Measurements from ENCODE around the gene NAGS. TPM values are rescaled to one million over a fixed set of nuclear protein-coding genes. Genes with fewer than 3 reads are reported as not detected.

NAGS gene
- polyA plus RNA-seq, 1 donor (not counting 4 experiments of a cell fraction or from before 2014, with no cell fraction given) = 1.8 TPM

DNA sequence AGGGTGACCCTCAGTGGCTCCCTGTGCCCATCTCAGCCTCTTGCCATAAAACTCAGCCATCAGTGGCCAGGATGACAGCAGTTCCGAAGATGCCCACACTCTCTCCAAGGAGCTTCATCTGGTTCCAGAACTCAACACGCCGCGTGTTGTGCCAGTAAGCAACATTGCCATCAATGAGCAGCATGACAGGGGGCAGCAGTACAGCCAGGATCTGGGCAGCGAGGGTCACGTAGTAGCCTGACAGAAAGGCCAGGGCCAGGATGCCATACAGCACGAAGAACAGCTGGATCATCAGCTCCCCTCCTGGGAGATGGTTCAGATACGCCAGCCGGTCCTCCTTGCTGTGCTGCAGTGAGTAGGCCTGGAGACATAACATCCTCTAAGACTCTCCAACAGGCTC is 7.5 kb downstream of the NAGS start:
- Histone ChIP-seq H4K20me1 (ENCODE audit: control insufficient read depth, extremely low read depth, insufficient read depth, low read length) (no peaks in the 10 kb centered on the region), H3K9me3 (ENCODE audit: control insufficient read depth, low read depth, low read length) (no peaks in the 10 kb centered on the region), H3K4me1 (ENCODE audit: control insufficient read depth, extremely low read depth, insufficient read depth, low read length) (peaks cover 21% of the 10 kb centered on the region), H3K36me3 (ENCODE audit: control insufficient read depth in 2 of 2, extremely low read depth in 1 of 2, insufficient read depth in 2 of 2, low read length in 2 of 2) (peaks cover 11% of the 10 kb centered on the region in 2 experiments), H3K4me3 (ENCODE audit: control insufficient read depth in 2 of 3, extremely low read depth in 1 of 3, insufficient read depth in 2 of 3, low read depth in 1 of 3, low read length in 3 of 3) (no peak overlapping the region), H3K79me2 (ENCODE audit: control insufficient read depth, insufficient read depth, low read length) (peaks cover 11% of the 10 kb centered on the region), H3K4me2 (ENCODE audit: control insufficient read depth, extremely low read depth, insufficient read depth, low read depth, low read length) (no peak overlapping the region), H3K9ac (ENCODE audit: control insufficient read depth, extremely low read depth, insufficient read depth, low read length) (no peak overlapping the region), H3K9me1 (ENCODE audit: control insufficient read depth, extremely low read depth, insufficient read depth, low read length) (no peaks in the 10 kb centered on the region), H3K27ac (ENCODE audit: control insufficient read depth, insufficient read depth, low read length) (no peak overlapping the region), H2AFZ (ENCODE audit: control insufficient read depth, low read length) (no peak overlapping the region), H3K27me3 (ENCODE audit: control insufficient read depth, extremely low read depth, insufficient read depth, low read length) (no peaks in the 10 kb centered on the region)
- FAIRE-seq = no peak
- dilution Hi-C loops (cut with MboI; ENCODE audit: extremely low pct_ligation_motif_present, low sequenced_read_pairs) = no loop called here
- no peak for TF ChIP-seq EZH2 (IDR thresholded peaks at IDR 0.05; ENCODE audit: low read length)
- TF ChIP-seq, protein P1, sequence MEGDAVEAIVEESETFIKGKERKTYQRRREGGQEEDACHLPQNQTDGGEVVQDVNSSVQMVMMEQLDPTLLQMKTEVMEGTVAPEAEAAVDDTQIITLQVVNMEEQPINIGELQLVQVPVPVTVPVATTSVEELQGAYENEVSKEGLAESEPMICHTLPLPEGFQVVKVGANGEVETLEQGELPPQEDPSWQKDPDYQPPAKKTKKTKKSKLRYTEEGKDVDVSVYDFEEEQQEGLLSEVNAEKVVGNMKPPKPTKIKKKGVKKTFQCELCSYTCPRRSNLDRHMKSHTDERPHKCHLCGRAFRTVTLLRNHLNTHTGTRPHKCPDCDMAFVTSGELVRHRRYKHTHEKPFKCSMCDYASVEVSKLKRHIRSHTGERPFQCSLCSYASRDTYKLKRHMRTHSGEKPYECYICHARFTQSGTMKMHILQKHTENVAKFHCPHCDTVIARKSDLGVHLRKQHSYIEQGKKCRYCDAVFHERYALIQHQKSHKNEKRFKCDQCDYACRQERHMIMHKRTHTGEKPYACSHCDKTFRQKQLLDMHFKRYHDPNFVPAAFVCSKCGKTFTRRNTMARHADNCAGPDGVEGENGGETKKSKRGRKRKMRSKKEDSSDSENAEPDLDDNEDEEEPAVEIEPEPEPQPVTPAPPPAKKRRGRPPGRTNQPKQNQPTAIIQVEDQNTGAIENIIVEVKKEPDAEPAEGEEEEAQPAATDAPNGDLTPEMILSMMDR (optimal IDR thresholded peaks at IDR 0.05 in 1 of 3, IDR thresholded peaks at IDR 0.05 in 1 of 3, conservative IDR thresholded peaks at IDR 0.05 in 1 of 3; ENCODE audit: extremely low read depth in 1 of 3, insufficient read depth in 2 of 3, low read length in 3 of 3) = no peak
- DNase-seq (ENCODE audit: low read depth, low spot score) = no peak

DNA sequence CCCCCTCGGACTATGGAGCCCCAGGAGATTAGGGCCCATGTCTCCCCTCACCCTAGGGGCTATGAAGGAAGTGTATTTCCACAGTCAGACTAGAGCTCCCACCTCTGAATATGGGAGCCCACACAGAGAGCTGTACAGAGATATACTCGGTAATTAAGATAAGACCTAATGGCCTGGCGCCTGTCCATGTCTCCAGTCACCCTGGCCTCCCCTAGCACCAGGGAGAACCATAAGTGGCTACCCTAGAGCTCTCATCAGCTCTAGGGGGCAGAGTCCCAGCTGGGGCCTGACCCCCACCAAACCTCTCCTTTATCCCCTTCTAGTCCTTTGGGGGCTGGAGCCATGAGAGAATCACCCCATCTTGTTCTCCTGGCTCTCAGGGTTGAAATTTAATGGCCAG is 8.0 kb downstream of the NAGS start:
- Histone ChIP-seq H3K9me3 (ENCODE audit: control insufficient read depth, low read depth, low read length) (no peaks in the 10 kb centered on the region), H4K20me1 (ENCODE audit: control insufficient read depth, extremely low read depth, insufficient read depth, low read length) (no peaks in the 10 kb centered on the region), H3K27ac (ENCODE audit: control insufficient read depth, insufficient read depth, low read length) (no peak overlapping the region), H3K36me3 (ENCODE audit: control insufficient read depth in 2 of 2, extremely low read depth in 1 of 2, insufficient read depth in 2 of 2, low read length in 2 of 2) (peaks cover 11% of the 10 kb centered on the region in 2 experiments), H3K4me2 (ENCODE audit: control insufficient read depth, extremely low read depth, insufficient read depth, low read depth, low read length) (no peak overlapping the region), H2AFZ (ENCODE audit: control insufficient read depth, low read length) (no peak overlapping the region), H3K79me2 (ENCODE audit: control insufficient read depth, insufficient read depth, low read length) (peaks cover 11% of the 10 kb centered on the region), H3K9ac (ENCODE audit: control insufficient read depth, extremely low read depth, insufficient read depth, low read length) (no peak overlapping the region), H3K27me3 (ENCODE audit: control insufficient read depth, extremely low read depth, insufficient read depth, low read length) (no peaks in the 10 kb centered on the region), H3K4me3 (ENCODE audit: control insufficient read depth in 2 of 3, extremely low read depth in 1 of 3, insufficient read depth in 2 of 3, low read depth in 1 of 3, low read length in 3 of 3) (no peak overlapping the region), H3K4me1 (ENCODE audit: control insufficient read depth, extremely low read depth, insufficient read depth, low read length) (peaks cover 17% of the 10 kb centered on the region), H3K9me1 (ENCODE audit: control insufficient read depth, extremely low read depth, insufficient read depth, low read length) (no peaks in the 10 kb centered on the region)
- TF ChIP-seq EZH2 (IDR thresholded peaks at IDR 0.05; ENCODE audit: low read length) = no peak
- TF ChIP-seq, protein P1 (optimal IDR thresholded peaks at IDR 0.05 in 1 of 3, IDR thresholded peaks at IDR 0.05 in 1 of 3, conservative IDR thresholded peaks at IDR 0.05 in 1 of 3; ENCODE audit: extremely low read depth in 1 of 3, insufficient read depth in 2 of 3, low read length in 3 of 3) = no peak
- DNase-seq (ENCODE audit: low read depth, low spot score) = no peak
- dilution Hi-C loops (cut with MboI; ENCODE audit: extremely low pct_ligation_motif_present, low sequenced_read_pairs) = no loop called here
- FAIRE-seq = no peak
